RWPE2 (cell line): Measurements from ENCODE around the gene PDLIM1.
A peak's percentile ranks its signal among the peaks of the same experiment; 100 is the strongest.

Source experiments
- ATAC-seq: fragments of 200-7000 bp; cut with Tn5 transposase; 3 replicates; pipeline ENCODE4 v1.9.1; 2021; ENCODE audit warnings: low read depth
- DNase-seq: peaks from one replicate; pipeline ENCODE4 v3.0.0-alpha.2; 2020; ENCODE audit warnings: low spot score
- H3K27ac ChIP-seq: fragments of 450-650 bp; 2 replicates; pipeline ENCODE4 v1.5.1; 2017; ENCODE audit warnings: mild to moderate bottlenecking; ENCODE audit not compliant: poor library complexity, severe bottlenecking
- H3K27me3 ChIP-seq: fragments of 250-450 bp; sonication (Bioruptor Pico); 2 replicates; pipeline ENCODE4 v1.5.1; 2021; ENCODE audit warnings: mild to moderate bottlenecking, moderate library complexity; ENCODE audit not compliant: insufficient read depth, poor library complexity, severe bottlenecking
- H3K36me3 ChIP-seq: fragments of 250-450 bp; sonication (Bioruptor Pico); 2 replicates; pipeline ENCODE4 v1.5.1; 2020; ENCODE audit warnings: low read depth, mild to moderate bottlenecking, moderate library complexity
- H3K4me1 ChIP-seq: fragments of 250-450 bp; sonication (Bioruptor Pico); 2 replicates; pipeline ENCODE4 v1.5.1; 2021; ENCODE audit warnings: mild to moderate bottlenecking, moderate library complexity; ENCODE audit not compliant: insufficient read depth, poor library complexity, severe bottlenecking
- H3K4me3 ChIP-seq: fragments of 250-450 bp; sonication (Bioruptor Pico); 2 replicates; pipeline ENCODE4 v1.5.1; 2021; ENCODE audit warnings: mild to moderate bottlenecking, moderate library complexity; ENCODE audit not compliant: severe bottlenecking
- H3K9me3 ChIP-seq: fragments of 250-450 bp; sonication (Bioruptor Pico); 2 replicates; pipeline ENCODE4 v1.5.1; 2021; ENCODE audit warnings: mild to moderate bottlenecking, moderate library complexity; ENCODE audit not compliant: severe bottlenecking
- CTCF ChIP-seq: fragments of 450-650 bp; IDR thresholded peaks from one replicate; pipeline ENCODE4 v1.5.1; 2017; ENCODE audit warnings: mild to moderate bottlenecking, moderate library complexity; ENCODE audit not compliant: poor library complexity, severe bottlenecking

The PDLIM1 gene

GRCh38 chr10:95201736-95202135 is 89.1 kb downstream of the PDLIM1 start:
- Histone ChIP-seq H3K9me3 (no peaks in the 10 kb centered on the region), H3K27ac (no peak overlapping the region), H3K27me3 (no peaks in the 10 kb centered on the region), H3K4me1 (no peaks in the 10 kb centered on the region), H3K4me3 (no peak overlapping the region), H3K36me3 (no peaks in the 10 kb centered on the region)
- ATAC-seq (peak; percentile 96), DNase-seq (peak; percentile 55)
- TF ChIP-seq CTCF, result peak; percentile 59

GRCh38 chr10:95196046-95196445 is 94.8 kb downstream of the PDLIM1 start:
- no peaks in the 10 kb centered on the region for H3K27me3 ChIP-seq
- ATAC-seq (no peak), DNase-seq (no peak)
- no peak overlapping the region for H3K27ac ChIP-seq
- no peak overlapping the region for H3K4me3 ChIP-seq
- no peaks in the 10 kb centered on the region for H3K36me3 ChIP-seq
- no peaks in the 10 kb centered on the region for H3K9me3 ChIP-seq
- H3K4me1 ChIP-seq, result no peaks in the 10 kb centered on the region
- no peak for TF ChIP-seq CTCF

DNA sequence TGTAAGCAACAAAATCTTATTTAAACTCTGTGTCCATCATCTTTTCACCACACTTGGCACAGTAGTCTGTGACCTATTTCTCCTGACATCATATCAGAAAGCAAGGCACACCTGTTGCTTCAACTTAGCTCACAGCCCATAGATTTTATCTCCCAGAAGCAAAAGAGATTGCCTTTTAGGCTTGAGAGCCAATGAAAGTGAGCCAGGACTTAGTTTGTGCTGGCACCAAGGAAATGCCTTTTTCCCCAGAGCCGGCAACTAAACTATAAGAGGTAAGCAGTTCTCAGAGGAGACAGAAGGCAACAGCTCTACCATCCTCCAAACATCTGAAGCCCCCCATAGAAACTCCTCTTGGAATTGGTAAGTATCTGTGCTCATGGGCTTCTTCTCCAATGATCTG is 96.9 kb downstream of the PDLIM1 start, which contains the start of gene ACSM6:
Gene ACSM6 (plus strand): TSS at position 295 of the 400 bp plus-strand sequence. CDS start 248 bp downstream, outside the sequence.
- ATAC-seq (no peak), DNase-seq (no peak)
- H3K4me3 ChIP-seq, result no peak within 1 kb of the TSS
- no peaks in the 10 kb centered on the region for H3K36me3 ChIP-seq
- no peak within 1 kb of the TSS for H3K27ac ChIP-seq
- no peaks in the 10 kb centered on the region for H3K27me3 ChIP-seq
- no peak for TF ChIP-seq CTCF
- no peaks in the 10 kb centered on the region for H3K4me1 ChIP-seq
- no peaks in the 10 kb centered on the region for H3K9me3 ChIP-seq

DNA sequence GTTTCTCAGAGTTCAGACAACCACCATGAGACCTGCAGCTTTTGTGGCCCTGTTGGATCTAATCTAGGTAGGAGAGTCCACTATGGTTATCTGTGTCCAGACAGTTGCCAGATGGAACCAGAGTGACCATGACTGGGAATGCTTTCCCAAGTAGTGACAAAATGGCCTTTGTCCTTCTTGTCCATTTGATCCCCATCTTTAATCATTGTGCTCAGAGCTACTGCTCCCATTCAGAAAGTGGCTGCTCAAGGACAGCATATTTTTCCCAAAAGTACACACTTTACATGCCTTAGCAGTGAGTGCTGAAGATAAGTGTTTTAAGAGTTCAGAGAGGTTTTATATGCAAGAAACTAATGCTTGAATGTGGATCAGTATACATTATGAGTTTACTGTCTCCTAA is 102.2 kb downstream of the PDLIM1 start:
- DNase-seq, result no peak
- no peaks in the 10 kb centered on the region for H3K27me3 ChIP-seq
- no peak overlapping the region for H3K27ac ChIP-seq
- no peak for TF ChIP-seq CTCF
- H3K4me1 ChIP-seq, result no peaks in the 10 kb centered on the region
- H3K36me3 ChIP-seq, result no peaks in the 10 kb centered on the region
- no peak for ATAC-seq
- H3K9me3 ChIP-seq, result no peaks in the 10 kb centered on the region
- no peak overlapping the region for H3K4me3 ChIP-seq

DNA sequence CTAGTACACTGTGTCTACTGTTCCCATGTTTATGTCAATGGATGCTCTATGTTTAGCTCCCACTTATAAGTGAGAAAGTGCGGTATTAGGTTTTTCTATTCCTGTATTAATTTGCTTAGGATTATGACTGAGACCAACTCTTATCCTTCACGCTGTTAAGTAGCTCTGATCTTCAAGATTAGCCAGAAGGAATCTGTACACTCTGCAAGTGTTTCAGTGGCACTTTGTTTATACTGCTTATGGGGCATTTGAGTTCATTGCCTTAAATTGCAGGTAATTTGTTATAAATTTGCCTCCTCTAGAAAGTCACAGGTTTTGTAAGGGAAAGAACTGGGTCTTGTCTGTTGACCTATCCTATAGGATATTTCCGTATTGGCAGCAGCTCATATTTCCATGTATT is 103.2 kb downstream of the PDLIM1 start:
- no peak for TF ChIP-seq CTCF
- H3K4me3 ChIP-seq, result no peak overlapping the region
- no peak for ATAC-seq

More for the DNA sequence above, 103.2 kb downstream of the PDLIM1 start:
- Histone ChIP-seq H3K27me3 (no peaks in the 10 kb centered on the region), H3K27ac (no peak overlapping the region), H3K36me3 (no peaks in the 10 kb centered on the region), H3K4me1 (peaks cover 5% of the 10 kb centered on the region), H3K9me3 (no peaks in the 10 kb centered on the region)
- DNase-seq, result no peak
